Endothelial cell of umbilical vein (primary cell): Measurements from ENCODE around the gene DEUP1.
"Not testable (repeated sequence)": the region's sequence is repeated elsewhere in the genome, so short reads cannot be mapped to it uniquely, and the experiment has no call there.

Source experiments
- EZH2 ChIP-seq: IDR thresholded peaks from 2 replicates; pipeline ENCODE4 v1.6.1; 2012; ENCODE audit warnings: borderline replicate concordance, low read depth, mild to moderate bottlenecking, moderate library complexity, low read length, inconsistent platforms; ENCODE audit not compliant: severe bottlenecking
- JUN ChIP-seq: IDR thresholded peaks from 2 replicates; pipeline ENCODE4 v1.6.1; 2011; ENCODE audit warnings: borderline replicate concordance, low read depth; ENCODE audit not compliant: insufficient read length, insufficient read depth
- MYC ChIP-seq: IDR thresholded peaks from one replicate; pipeline ENCODE4 v1.6.1; 2011; ENCODE audit warnings: mild to moderate bottlenecking, low read depth, low read length
- POLR2A ChIP-seq: IDR thresholded peaks from 2 replicates; pipeline ENCODE4 v1.6.1; 2012; ENCODE audit warnings: low read depth, mild to moderate bottlenecking, control low read depth, low read length
- POLR2AphosphoS5 ChIP-seq: IDR thresholded peaks from 2 replicates; pipeline ENCODE4 v1.6.1; 2012; ENCODE audit warnings: low read depth, mild to moderate bottlenecking, control low read depth, low read length, moderate library complexity; ENCODE audit not compliant: insufficient read depth
- TF ChIP-seq, protein P1 (sequence below), 2 donors: IDR thresholded peaks; 1 replicate in 1 of 2; 2 replicates in 1 of 2; pipeline ENCODE4 v1.5.1; 2011; ENCODE audit warnings: low read length in 2 of 2, mild to moderate bottlenecking in 2 of 2, moderate library complexity in 2 of 2, control low read depth in 1 of 2, inconsistent platforms in 1 of 2, low read depth in 1 of 2; ENCODE audit not compliant: insufficient read depth in 1 of 2; ENCODE audit errors: extremely low read depth in 1 of 2
- TF ChIP-seq, protein P2 (sequence below): IDR thresholded peaks from 2 replicates; pipeline ENCODE4 v1.6.1; 2011; ENCODE audit not compliant: insufficient read depth, insufficient read length

DNA sequence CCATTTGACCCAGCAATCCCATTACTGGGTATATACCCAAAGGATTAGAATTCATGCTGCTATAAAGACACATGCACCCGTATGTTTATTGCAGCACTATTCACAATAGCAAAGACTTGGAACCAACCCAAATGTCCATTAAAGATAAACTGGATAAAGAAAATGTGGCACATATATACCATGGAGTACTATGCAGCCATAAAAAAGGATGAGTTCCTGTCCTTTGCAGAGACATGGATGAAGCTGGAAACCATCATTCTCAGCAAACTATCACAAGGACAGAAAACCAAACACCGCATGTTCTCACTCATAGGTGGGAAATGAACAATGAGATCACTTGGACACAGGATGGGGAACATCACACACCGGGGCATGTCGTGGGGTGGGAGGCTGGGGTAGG is 133.1 kb downstream of the DEUP1 start:
- TF ChIP-seq, protein P1, sequence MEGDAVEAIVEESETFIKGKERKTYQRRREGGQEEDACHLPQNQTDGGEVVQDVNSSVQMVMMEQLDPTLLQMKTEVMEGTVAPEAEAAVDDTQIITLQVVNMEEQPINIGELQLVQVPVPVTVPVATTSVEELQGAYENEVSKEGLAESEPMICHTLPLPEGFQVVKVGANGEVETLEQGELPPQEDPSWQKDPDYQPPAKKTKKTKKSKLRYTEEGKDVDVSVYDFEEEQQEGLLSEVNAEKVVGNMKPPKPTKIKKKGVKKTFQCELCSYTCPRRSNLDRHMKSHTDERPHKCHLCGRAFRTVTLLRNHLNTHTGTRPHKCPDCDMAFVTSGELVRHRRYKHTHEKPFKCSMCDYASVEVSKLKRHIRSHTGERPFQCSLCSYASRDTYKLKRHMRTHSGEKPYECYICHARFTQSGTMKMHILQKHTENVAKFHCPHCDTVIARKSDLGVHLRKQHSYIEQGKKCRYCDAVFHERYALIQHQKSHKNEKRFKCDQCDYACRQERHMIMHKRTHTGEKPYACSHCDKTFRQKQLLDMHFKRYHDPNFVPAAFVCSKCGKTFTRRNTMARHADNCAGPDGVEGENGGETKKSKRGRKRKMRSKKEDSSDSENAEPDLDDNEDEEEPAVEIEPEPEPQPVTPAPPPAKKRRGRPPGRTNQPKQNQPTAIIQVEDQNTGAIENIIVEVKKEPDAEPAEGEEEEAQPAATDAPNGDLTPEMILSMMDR (IDR thresholded peaks at IDR 0.05; ENCODE audit: extremely low read depth in 1 of 2, insufficient read depth in 1 of 2, low read depth in 1 of 2, low read length in 2 of 2): not testable (repeated sequence)
- TF ChIP-seq JUN, POLR2AphosphoS5, EZH2, POLR2A, MYC: not testable (repeated sequence)
- TF ChIP-seq, protein P2, sequence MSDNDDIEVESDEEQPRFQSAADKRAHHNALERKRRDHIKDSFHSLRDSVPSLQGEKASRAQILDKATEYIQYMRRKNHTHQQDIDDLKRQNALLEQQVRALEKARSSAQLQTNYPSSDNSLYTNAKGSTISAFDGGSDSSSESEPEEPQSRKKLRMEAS: not testable (repeated sequence)
